Medulla oblongata (tissue), 1 donor: ENCODE results near the gene RRM1.
"Not testable (repeated sequence)": the region's sequence is repeated elsewhere in the genome, so short reads cannot be mapped to it uniquely, and the experiment has no call there.

Experiments
- DNase-seq: peaks from one replicate; pipeline ENCODE4 v3.0.0-alpha.2; 2015; ENCODE audit errors: extremely low spot score

RRM1 gene

DNA sequence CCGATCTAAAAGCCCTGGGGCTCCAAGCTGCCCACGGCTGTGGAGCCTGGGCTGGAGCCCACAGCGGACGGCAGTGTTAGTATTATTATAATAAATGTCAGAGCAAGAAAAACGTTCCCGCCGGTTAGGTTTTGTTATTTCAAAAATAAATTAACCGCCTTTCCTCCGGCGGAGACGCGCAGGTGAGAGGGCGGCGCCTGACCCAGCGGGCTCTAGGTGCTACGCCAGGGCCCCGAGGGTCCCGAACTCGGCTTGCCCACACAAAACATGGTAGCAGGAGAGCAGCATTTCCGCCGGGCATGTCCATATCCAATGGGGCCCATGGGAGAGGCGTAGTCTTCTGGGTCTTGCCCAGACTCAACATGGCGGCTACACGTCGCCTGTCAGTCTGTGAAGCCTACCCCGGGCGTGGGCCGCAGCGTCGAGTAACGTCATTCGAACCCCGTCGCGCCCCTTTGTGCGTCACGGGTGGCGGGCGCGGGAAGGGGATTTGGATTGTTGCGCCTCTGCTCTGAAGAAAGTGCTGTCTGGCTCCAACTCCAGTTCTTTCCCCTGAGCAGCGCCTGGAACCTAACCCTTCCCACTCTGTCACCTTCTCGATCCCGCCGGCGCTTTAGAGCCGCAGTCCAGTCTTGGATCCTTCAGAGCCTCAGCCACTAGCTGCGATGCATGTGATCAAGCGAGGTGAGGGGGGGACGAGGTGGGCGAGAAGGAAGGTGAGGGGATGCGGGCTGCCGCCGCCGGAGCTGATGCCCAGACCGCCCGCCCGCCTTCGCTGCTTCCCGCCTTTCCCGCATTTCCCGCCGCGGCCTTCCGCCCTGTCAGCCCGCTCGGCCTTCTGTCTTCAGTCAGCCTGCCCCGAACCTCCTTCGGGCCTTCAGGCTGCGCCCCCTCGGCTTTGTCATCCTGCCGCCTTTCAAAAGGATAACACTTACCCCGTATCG lies at the start of gene RRM1:
TSS of gene RRM1 (plus strand) at position 452 of the 944 bp plus-strand sequence. CDS start at position 666, 214 bp downstream.
- peak; percentile 98 for DNase-seq

DNA sequence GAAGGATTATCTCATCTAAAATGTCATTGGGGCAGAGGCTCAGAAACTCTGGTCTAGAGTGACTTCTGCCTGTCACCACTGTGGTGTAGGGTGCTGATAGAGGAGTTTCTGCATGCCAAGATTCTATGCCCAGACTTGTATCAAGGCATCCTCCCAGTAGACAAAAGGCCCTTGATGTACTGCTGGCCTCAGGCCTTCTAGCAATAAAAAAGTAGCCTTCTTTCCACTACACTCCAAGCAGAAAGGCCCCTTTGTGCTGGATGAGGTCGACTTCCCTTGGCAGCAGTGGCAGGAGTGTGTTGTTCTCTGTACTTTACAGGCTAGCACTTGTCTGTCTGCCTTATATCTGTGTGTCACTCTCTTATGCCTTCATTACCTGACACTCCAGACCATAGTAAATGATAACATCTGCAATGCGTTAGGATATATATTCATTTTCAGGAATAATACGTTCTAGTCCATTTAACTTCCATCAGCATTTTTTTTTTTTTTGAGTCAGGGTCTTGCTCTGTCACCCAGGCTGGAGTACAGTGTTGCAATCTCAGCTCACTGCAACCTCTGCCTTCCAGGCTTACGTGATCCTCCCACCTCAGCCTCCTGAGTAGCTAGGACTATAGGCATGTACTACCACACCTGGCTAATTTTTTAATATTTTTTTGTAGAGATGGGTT lies 49.5 kb upstream of the RRM1 start:
- DNase-seq, result peak; percentile 95

DNA sequence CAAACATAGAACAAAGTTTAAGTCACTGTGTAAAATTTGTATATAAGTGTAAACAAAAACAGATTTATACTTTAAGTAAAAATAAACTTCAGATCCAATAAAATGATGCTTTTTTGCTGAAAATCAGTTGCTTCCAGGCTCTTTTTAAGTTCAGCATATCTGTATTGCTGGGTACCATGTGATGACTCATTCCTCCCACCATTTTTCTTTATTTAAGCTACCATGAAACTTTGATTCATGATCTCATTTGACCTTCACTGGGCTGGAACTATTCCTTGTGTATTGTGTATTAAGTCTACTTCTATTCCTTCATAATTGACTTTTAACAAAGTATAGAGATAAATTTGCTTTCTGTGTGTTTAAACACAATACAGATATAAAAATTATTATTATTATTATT lies 46.3 kb upstream of the RRM1 start:
- no peak for DNase-seq

DNA sequence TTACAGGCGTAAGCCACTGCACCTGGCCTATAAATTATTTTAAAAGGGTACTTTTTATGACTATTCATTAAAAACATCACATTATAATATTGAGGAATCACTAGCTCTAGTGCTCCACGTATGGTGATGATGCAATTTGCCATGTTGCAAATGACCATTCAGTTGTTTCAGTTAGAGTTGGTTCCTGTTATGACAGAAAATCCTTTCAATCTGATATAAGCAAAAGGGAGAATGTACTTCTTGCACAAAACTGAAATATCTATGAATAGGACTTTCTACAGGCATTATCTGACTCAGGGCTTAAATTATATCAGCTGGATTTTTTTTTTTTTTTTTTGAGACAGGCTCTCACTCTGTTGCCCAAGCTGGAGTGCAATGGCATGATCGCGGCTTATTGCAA lies 45.6 kb upstream of the RRM1 start:
- no peak for DNase-seq

DNA sequence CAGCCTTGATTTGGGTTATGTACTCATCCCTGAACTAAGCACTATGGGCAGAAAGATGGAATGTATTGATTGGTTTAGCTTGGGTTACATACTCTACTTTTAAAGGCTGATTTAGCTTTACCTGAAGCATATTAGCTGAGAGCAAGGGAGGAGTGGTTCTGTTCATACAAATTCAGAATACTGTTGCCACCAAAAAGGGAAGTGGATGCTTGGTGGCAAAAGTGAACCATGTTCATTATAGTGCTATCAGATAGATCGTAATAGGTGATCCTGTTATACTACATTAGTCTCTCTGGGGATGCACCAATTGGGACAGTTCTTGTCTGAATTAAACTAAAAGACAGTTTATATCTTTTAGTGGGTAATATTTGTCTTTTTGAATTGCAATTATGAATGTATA lies 44.5 kb upstream of the RRM1 start:
- DNase-seq, result no peak

DNA sequence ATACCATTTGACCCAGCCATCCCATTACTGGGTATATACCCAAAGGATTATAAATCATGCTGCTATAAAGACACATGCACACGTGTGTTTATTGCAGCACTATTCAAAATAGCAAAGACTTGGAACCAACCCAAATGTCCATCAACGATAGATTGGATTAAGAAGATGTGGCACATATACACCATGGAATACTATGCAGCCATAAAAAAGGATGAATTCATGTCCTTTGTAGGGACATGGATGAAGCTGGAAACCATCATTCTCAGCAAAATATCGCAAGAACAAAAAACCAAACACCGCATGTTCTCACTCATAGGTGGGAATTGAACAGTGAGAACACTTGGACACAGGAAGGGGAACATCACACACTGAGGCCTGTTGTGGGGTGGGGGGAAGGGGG lies 41.4 kb upstream of the RRM1 start:
- DNase-seq, result not testable (repeated sequence)

DNA sequence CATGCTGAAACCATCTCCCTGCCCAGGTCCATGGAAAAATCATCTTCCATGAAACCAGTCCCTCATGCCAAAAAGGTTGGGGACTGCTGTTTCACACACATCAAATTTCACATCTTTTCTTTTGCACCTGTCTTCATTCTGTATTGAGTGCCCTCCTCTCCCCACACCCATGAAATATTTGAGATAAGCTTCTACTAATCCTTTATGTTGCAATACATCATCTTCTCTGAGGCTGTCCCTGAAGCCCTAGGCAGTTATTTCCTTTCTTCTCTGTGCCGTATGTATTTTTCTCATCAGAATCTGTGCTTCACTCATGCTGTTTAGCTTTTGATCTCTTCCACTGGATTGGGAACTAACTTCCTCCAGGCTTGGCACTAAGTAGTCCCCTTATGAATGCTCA lies 40.0 kb upstream of the RRM1 start:
- no peak for DNase-seq

DNA sequence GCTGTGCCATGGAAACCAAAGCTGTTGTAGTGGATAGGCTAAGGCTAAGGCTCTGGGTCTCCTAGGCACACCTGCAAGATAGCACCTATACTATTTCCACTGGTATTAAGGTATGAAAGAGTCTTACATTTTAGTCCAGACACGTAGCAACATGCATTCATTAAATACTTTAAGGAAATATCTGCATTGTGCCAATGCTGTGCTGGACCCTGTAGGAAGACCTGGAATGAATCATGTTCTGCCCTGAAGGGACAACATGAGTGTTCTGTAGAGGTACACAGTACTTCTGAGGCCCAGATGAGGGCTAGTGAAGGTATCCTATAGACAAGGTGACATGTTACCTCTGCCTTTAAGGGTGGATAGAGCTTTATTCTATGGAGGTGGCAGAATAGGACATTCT lies 35.2 kb upstream of the RRM1 start:
- no peak for DNase-seq

DNA sequence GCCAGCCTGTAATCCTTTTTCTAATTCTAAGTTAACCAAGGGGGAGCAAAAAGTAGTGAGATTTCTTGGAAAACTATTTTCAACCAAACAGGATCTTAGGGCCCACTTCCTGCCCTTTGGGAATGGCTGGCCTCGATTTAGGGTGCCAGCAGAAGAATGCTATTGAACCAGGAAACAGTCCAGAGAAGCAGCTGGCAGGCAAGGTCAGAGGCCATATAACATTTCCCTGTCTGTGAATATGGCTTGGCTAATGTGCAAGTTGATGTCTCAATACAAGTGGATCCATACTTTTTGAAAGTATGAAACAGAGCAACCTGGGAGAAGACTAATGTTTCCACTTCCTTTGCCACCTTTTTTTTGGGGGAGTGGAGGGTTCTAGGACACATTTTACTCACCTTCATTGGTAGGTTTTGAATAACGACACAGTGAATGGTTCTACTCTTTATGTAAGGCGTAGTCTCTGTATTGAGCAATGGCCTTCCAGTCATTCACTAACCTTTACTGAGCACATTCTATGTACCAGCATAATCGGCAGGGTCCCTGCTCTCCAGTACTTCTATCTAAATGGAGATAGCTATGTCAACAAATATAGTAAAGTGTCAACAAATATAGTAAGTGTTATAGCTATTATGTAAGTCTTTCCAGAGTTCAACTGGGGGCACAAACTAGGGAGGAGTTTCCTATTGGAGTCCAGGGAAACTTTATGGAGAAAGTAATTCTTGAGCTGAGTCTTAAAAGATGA lies 34.2 kb upstream of the RRM1 start:
- no peak for DNase-seq

DNA sequence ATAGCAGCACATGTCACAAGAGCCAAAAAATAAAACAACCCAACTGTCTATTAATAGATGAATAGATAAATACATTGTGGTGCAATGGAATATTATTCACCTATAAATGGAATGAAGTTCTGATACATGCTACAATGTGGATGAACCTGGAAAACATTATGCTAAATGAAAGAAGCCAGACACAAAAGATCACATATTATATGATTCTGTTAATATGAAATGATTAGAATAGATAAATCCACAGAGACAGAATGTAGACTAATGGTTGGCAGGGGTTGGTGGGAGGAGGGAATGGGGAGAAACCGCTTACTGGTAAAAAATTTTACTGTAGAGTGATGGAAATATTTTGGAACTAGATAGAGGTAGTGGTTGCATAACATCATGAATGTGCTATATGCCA lies 32.9 kb upstream of the RRM1 start:
- no peak for DNase-seq

DNA sequence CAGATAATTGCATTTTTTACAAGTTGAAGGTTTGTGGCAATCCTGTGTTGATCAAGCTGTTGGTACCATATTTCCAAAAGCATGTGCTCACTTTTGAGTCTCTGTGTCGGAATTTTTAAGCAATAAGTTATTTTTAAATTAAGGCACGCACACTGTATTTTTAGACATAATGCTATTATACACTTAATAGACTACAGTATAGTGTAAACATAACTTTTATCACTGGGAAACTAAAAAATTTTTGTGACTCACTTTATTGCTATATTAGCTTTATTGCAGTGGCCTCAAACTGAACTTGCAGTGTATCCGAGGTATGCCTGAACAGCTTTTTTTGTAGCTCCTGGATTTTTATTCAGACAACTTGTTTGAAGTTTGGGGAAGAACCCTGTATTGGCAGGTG lies 31.3 kb upstream of the RRM1 start:
- DNase-seq, result no peak

DNA sequence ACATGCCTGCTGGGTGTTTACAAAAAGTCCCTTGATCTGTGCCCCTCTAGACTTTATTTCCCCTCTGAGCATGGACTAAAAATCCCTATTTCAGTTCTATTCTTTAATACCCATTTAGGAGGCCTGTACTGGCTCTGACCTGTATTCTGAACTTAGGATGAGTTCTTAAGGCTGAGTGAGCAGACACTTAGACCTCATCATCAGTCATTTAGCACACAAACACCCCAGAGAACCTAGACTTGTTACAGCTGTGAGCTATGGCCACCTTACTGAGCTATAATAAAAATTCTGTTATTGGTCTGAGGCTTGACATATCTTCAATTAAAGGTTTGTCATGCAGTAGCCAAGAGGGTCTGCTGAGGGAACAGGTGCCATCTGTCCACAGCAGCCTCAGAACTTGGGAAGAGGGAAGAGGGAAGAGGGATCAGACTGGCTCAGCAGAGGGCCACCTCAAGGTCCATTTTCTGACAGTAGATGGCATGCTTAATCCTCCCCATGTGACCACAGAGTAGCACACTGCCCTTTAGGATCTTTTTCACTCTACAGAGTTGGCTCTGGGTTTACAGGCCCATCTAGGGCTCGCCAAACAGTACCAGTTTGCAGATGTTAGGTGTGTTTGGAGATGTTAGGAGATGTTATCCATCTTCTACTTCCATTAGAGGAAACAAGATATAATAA lies 30.2 kb upstream of the RRM1 start:
- DNase-seq, result no peak

DNA sequence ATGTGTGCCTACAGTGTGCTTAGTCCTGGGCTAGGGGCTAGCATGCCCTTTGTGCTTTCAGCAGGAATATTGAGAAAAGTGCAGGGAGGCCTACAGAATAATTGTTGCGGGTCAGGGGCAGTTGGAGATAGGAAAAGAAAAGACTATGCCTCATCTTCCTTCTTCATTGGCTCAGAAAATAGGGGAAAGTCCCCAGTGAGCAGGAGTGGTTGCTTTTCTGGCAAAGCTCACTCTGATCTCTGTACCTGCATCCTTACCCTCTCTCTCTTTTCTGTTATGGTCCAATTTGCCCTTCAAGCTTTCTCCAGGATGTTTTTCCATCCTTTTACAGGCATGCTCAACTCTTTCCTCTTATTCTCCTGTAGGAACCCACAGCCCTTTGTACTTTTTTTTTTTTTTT lies 29.5 kb upstream of the RRM1 start:
- no peak for DNase-seq

DNA sequence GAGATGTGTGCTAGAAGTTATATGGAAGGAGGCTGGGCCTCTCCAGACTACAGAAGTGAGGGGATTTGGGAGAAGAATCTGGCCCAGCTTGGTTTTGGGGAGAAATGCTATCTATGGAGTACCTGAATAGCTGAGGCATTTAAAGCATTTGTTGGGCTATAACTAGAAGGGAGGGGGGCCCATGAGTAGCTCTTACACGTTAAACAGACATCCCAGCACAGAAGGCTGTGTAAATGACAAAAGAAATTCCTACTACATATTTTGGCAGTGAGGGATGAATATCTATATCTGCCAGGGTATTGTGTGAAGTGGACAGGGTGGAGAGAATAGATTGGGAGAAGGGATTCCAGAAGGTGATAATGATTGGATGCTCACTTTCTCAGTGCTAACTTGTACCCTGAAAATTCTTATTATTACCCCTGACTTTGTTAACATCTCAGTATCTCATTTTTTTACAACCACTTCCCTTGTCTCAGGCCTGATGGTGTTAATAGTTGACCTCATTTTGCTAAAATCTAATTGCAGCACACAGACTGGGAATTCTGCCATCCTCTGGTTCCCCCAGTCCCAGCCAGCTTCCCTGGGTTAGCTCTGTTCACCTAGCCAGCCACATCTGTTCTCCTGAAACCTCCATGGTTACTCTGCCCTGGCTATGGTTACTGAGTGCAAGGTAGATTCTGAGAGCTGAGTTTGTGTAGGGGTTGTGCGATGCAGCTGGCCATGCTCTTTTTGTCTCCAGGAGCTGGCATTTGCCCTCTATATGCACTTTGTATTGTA lies 28.8 kb upstream of the RRM1 start:
- peak; percentile 26 for DNase-seq

DNA sequence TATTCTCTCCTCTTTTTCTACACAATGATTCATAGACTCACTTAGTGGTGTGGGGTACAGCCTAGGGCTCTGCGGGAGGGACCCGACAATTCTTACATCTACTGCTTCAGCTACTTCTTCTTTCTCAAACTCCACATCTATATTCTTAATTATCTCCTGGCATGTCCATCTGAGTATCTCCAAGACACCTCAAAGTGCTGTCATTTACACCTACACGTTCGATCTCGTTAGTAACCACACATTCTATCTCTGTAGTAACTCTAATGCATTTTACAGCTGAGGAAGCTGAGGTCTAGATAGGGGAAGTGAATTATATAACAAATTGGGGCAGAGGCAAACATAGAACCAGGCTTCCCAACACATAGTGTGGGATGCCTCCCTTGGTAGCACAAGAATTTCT lies 27.7 kb upstream of the RRM1 start:
- DNase-seq, result peak; percentile 39

DNA sequence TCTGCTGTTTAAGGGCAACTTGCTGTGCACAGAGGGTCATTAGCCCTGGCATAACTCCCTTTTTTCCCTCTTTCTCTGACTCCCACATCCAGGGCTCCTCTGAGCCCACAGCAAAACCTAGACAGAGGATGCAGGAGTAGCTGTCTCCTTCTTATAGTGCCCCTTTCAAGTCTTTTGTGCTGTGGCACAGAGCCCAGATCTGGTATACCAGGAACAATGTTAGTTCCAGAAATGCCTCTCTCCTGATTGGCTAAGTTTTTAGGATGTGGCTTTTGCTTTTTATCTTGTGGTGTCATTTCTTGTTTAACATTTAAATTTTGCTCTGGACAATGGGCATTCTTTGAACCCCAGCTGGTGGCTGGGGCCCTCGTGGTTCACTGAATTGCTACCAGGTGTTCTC lies 25.6 kb upstream of the RRM1 start:
- peak; percentile 39 for DNase-seq

DNA sequence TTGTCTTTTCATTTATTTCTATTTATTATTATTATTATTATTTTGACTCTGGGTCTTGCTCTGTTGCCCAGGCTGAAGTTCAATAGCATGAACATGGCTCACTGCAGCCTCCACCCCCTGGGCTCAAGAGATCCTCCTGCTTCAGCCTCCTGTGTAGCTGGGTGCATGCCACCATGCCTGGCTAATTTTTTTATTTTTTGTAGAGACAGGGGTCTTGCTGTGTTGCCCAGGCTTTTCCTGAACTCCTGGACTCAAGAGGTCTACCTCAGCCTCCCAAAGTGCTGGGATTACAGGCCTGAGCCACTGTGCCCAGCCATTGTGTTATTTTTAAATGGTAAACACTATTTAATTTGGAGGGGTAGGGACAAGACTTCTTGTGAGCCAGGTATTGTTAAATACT lies 23.3 kb upstream of the RRM1 start:
- DNase-seq, result no peak

DNA sequence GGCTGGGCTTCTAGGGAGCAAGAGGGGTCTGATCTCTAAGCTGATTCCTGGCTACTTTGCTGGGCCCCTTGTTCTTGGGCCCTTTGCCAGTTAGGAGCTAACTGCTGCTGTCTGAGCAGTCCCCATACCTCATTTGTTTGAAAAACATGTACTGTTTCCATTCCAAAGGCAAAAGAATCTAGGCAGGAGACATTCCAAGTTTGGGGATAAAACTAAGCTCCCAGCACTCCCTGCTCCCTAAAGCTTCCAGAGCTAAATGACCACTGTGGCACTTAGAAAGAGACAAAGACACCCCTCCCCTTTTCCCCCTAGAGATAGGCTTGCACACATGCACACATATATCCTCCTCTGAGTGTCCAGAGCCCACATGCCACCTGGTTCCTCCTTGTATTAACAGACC lies 22.7 kb upstream of the RRM1 start:
- DNase-seq, result no peak

DNA sequence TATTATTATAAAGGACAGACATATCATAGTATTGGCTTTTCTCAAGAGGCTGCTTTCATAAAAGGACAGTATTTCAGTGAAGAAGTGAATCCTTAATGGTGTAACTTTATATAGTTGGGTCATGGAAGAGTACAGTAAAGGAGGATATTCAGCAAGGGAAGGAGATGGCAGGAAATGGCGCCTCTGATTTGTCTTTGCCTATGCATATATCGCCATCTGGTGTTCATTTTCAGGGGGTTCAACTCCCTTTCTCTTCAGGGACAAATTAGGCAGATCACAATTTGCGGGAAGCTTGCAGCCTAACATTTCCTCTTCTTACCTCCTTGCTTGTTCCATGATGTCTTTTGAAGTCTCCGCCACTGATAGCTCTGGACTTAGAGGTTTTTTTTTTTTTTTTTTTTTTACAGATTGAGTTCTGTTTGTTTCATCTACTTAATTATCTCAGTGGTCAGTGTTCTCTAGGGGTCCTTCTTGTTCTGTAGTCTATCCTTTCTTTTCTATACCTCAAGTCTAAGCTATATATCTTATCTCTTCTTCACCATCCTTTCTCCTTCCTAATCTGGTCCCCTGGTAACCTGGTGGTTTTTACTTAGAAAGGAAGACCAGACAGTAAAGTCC lies 21.8 kb upstream of the RRM1 start:
- peak; percentile 92 for DNase-seq

DNA sequence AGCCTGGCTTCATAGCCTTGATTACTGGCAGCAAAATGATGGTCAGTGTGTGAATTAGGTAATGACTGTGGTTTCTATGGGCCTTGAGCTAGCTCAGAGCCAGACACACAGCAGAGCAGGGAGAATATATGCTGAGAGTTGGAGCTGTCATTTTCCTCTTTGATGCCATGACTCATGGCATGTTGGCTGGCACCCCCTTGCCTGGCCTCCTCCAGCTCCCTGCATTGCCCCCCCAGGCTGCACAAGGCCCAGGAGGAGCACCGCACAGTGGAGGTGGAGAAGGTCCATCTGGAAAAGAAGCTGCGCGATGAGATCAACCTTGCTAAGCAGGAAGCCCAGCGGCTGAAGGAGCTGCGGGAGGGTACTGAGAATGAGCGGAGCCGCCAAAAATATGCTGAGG lies 20.3 kb upstream of the RRM1 start:
- no peak for DNase-seq

DNA sequence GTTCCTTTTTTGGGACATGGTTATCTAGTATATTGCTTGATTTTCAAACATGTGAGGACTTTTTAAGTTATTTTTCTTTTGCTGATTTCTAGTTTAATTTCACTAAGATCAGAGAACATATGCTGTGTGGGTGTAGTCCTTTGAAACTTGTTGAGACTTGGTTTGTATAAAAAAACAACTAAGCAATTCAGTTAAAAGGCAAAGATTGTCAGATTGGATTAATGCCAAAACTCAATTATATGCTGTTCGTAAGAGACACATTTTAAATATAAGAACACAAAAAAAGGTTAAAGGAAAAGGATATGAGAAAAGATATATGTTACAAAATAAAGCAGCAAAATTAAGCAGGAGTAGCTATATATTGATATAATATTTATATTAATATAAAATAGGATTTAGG lies 17.8 kb upstream of the RRM1 start:
- DNase-seq, result no peak
